CD1c-positive myeloid dendritic cell (primary cell): Measurements from ENCODE around the gene TGM1.

Source experiments
- DNase-seq: peaks from one replicate; pipeline ENCODE4 v3.0.0-alpha.2; 2016; ENCODE audit errors: extremely low spot score

The TGM1 gene

DNA sequence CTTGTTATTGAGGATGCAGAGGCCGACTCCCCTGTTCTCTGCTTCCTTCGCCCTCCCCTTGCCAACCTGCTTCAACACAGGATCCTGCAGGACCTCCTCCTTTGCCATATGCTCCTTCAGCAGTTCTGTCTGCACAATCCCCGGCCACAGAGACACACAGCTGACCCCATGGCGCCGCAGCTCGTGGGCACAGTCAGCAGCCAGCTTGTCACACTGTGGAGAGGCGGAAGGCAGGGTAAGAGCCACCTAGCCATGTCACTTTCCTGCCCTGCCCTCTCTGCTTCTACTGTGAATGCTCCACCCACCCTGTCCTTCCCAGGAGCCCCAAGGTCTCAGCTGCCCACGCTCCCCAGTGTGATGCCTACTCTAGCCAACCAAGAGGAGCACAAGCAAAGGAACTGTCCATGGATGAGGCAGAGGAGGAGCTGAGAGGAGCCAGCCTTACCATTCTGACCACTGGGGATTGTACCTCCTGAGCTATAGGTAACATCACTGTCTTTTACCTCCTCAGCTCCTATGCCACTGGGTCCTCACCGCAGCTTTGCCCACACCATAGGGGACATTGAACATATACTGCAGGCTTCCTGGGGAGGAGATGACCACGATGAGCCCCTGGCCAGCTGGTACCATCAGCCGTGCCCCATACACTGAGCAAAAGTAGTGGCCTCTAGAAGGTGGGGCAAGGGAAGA lies 29.3 kb upstream of the TGM1 start:
- DNase-seq: no peak

- no peak for DNase-seq
These were observed 28.6 kb upstream of the TGM1 start for GRCh38 chr14:24291446-24292117.

DNA sequence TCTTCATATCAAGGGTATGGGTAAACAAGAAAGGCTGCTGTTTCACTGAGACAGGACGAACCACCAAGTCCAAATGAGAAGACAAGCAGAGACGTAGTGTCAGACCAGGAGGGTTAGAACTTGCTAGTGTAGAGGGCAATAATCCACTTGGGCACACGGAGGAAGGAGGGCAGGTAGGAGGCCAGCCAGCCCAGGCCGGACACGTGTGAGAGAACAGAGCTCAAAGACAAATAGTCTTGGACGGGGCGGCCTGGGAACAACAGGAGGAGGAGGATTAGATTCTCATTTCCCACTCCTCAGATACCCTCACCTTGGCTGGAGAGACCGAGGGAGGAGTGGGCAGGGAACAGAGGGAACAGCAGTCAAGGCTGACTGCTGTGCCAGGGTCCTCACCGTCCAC lies 27.8 kb upstream of the TGM1 start:
- DNase-seq: no peak

DNA sequence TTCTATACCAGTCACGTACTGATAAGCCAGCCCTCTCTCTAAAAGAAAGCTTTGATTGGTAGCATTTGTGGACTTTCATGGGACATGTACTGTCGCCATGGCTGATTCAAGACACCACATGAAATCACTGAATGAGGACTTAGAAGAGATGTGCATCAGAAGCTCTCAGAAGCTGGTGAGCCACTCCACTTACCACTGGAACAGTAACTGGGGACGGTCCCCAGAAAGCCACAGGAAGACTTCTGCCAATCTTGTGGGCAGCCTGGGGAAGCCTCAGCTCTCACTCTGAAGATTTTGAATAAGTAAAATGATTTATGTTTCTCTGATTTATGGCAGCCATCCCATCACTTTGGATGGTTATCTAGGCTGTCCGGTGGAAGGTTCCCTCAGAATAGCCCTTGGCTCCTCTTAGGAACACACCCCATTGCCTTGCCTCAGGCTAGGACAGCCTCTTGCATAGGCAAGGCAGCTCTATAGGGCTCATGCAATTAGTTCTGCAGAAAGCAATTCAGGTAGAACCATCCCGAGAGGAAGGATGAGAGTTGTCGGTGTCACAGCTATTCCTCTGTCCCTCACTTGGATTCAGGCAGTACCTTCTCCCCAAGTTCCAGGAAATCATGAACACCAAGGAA lies 26.8 kb upstream of the TGM1 start:
- DNase-seq: no peak

DNA sequence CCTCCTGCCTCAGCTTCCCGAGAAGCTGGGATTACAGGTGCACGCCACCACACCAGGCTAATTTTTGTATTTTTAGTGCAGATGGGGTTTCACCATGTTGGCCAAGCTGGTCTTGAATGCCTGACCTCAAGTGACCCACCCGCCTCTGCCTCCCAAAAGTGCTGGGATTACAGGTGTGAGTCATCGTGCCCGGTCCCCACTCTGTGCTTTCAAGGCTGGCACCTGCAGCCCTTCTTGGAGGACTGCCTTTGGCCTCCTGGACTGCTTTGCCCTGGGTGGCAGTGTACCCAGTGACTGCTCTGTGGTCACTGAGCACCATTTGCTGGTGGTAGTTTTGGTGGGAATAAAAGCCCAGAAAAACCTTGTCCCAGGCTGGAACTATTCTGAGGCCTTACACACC lies 24.0 kb upstream of the TGM1 start:
- DNase-seq: no peak

DNA sequence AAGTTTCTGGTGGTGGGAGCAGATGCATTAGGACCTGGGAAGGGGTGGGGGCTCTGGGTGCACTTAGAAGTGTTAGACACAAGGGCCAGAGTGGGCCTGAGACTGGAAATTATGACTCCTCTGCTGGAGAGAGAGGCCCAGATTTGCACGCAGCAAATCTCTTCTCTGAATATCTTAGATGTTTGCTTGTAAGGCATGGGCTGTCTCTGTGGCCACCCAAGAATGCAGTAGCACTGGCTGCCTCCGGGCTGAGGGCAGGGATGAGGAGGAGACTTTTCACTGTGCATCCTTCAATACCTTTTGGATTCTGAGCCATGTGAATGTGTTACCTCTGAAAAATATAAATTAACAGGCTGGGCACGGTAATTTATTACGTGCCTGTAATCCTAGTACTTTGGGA lies 22.4 kb upstream of the TGM1 start:
- no peak for DNase-seq

DNA sequence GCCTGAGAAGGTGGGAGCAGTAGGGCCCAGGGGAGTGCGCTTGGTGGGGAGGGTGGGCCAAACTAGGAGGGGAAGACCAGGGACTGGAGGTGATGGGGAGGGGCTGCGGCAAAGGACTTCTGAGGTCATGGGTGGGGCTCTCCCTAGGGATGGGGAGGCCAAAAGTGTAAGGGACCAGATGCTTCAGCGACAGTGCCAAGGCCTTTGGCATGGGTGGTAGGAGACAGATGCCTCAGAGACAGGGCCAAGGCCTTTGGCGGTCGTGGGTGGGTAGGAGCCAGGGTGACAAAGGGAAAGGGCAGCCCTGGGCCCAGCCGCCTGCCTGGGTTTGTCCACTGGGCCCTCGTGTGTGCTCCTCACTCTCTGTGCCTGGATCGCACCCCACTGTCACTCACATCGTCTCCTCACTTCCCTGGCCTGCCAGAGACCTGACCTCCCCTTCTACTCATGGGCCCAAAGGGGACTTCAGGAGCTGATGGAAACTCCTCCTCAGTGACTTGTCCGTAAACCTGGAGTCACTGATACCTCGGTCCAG lies 21.6 kb upstream of the TGM1 start:
- no peak for DNase-seq

DNA sequence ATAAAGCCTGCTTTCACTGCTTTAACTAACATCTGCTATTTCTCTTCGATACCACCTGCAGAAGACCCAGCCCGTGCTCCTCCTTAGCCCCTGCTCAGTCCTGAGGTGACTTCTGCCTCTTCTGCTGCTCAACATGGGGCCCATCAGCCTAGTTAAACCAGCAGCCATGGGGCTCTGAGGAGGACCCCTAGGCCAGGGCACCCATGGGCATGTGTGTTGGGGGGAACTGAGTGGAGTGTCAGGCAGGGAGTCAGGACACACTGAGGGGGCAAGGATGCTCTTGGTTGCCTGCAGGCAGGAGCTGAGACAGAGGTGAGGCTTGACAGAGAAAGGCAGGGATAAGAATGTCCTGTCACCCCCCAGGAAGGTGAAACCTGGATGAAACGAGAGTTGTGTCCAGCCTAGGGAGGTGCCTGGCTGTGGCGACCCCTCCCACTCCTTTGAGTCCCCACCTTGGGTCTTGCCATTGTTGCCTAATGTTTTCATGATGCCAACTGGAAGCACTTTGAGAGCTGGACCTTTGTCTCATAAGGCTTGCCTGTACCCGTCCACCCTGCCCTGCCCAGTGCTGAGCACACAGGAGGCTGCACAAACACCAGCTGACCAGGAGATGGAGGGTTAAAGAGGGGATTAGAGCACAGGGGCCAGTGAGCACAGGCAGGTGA lies 21.0 kb upstream of the TGM1 start:
- DNase-seq: no peak

DNA sequence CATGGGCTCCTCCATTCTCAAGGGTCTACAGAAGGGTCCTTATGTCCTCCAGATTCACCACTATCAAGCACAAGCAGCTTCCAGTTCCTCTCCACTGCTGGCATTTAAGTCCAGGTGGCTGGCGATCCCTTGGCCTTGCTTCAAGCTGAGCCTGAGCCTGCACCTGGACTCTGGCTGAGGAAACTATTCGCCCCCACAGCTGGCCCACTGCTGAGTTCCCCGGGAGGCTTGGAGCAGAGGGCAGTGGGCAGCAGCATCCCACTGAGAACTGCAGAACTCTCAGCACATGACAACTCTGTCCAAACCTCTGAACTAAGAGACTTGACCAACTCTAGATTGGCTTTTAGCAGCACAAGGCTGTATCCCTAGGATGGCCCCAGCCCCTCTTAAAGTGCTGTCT lies 19.8 kb upstream of the TGM1 start:
- DNase-seq: no peak

DNA sequence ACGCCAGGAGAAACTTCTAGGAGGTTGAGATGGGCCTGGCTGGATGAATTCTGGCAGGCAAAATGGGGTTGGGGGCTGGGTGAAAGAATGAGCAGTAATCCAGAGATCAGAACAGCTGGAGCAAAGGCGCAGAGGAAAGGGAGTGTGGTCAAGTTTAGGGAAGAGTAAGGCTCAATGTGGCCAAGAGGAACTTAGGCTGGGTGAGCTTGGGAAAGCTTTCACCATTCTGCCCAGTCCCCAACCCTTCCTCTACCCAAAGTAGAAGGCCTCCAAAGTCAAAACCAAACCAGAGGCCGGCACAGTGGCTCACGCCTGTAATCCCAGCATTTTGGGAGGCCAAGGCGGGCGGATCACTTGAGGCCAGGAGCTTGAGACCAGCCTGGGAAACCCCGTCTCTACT lies 18.7 kb upstream of the TGM1 start:
- peak; percentile 33 for DNase-seq

DNA sequence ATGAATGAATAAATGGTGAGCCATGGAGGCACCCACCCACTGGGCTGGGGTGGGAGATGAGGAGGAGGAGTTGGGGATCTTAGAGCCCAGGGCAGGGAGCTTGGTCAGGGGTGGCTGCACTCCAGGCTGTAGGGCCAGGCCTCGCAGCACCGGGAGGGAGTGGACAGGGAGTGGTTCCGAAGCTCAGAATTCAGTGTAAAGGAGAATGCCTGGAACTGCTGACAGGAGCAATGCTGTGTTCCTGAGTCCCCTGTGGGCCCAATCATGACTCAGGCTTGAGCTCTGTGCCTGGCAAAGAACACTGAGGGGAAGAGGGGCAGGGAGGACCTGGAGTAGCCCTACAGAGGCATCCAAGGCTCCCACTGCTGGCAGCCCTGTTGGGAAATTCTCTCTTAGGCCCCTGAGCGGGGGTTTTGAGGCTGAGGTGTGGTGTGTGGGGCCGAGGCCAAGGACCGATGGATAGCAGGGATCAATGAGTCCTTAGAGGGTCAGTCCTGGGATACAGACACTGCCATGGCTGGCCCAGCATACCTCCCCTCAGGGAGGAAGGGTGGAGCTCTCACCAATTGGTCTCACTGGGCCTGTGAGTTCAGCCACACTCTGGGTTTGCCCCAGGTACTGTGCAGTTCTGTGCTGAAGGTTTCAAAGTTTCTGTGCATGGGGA lies 18.0 kb upstream of the TGM1 start:
- no peak for DNase-seq

- DNase-seq: peak; percentile 47
These were observed 16.6 kb upstream of the TGM1 start for GRCh38 chr14:24279301-24280186.

- DNase-seq: no peak
These were observed 15.4 kb upstream of the TGM1 start for GRCh38 chr14:24278424-24278823.

GRCh38 chr14:24277606-24278321 lies 14.8 kb upstream of the TGM1 start:
- DNase-seq: peak; percentile 91

DNA sequence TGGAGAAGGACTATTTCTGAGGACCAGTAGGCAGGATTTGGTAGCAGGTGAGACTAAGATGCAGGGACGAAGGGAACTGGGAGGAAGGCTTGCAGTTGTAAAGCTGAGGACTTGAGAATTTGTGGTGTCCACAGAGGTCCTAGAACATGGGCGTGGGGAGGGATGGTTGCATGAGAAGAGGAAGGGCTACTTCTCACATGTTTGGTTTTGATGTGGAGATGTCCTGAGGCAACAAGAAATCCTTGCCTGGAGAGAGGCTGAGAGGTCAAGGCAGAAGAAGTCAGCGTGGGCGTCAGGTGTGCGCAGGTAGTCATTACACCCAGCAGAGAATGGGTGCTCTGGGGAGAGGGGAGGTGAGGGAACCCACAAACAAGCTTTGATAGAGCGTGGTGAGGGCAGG lies 14.1 kb upstream of the TGM1 start:
- DNase-seq: peak; percentile 65

GRCh38 chr14:24274101-24274543 lies 11.1 kb upstream of the TGM1 start:
- DNase-seq: peak; percentile 93

DNA sequence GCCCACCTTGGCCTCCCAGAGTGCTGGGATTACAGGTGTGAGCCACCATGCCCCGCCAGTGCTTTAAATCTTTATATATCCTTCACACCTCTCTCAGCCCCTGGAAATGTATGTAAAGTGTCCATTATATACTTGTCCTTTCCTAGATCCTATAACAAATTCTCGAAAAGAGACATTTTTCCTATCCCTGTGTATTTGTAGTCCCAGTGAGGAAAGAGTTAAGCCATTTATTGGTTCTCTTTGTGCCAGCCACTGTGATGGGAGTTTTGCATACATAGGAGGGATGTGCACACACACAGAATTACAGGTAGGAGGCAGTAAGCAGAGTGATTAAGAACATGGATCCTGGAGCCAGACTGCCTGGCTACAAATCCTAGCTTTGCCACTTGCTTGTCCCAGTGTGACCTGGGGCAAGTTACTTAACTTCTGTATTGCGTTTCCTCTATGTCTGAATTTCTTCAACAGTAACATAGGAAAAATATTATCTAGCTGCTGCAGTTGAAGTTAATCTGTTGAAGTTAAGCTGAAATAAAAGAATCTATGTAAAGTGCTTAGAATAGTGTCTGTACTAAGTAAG lies 10.5 kb upstream of the TGM1 start:
- no peak for DNase-seq

GRCh38 chr14:24272467-24272866 lies 9.5 kb upstream of the TGM1 start:
- DNase-seq: no peak

GRCh38 chr14:24271834-24272263 lies 8.9 kb upstream of the TGM1 start:
- no peak for DNase-seq
